Heart left ventricle (tissue), 16 donors: ENCODE data around the gene SCAF4. TPM values are rescaled to one million over a fixed set of nuclear protein-coding genes. Genes with fewer than 3 reads are reported as not detected.
"Not testable (repeated sequence)": the region's sequence is repeated elsewhere in the genome, so short reads cannot be mapped to it uniquely, and the experiment has no call there.

Experiments used
- ATAC-seq, 4 donors: fragments of 200-7000 bp; cut with Tn5 transposase; one replicate each; pipeline ENCODE4 v1.9.1; 2020 to 2022; ENCODE audit warnings: moderate library complexity in 4 of 4, mild to moderate bottlenecking in 3 of 4, moderate number of reproducible peaks in 1 of 4
- DNase-seq, 5 donors: peaks; one replicate each; pipeline ENCODE4 v3.0.0-alpha.2; 2020
- H3K27ac ChIP-seq, 12 donors: fragments of 200-600 bp; sonication (generic) in 4 of 12; one replicate each; pipeline versions ENCODE4 v1.5.0 to v1.8.0; 2016 to 2022; ENCODE audit warnings: mild to moderate bottlenecking in 2 of 12
- H3K27me3 ChIP-seq, 9 donors: fragments of 200-600 bp; sonication (generic) in 2 of 9; one replicate each; pipeline versions ENCODE4 v1.5.1 to v1.8.0; 2016 to 2022; ENCODE audit warnings: mild to moderate bottlenecking in 3 of 9
- H3K36me3 ChIP-seq, 9 donors: fragments of 200-600 bp; sonication (generic) in 2 of 9; one replicate each; pipeline versions ENCODE4 v1.5.0 to v1.8.0; 2018 to 2022; ENCODE audit warnings: mild to moderate bottlenecking in 2 of 9
- H3K4me1 ChIP-seq, 12 donors: fragments of 200-600 bp; sonication (generic) in 4 of 12; one replicate each; pipeline versions ENCODE4 v1.5.0 to v1.8.0; 2016 to 2022; ENCODE audit warnings: mild to moderate bottlenecking in 3 of 12
- H3K4me3 ChIP-seq, 12 donors: fragments of 200-600 bp; sonication (generic) in 4 of 12; one replicate each; pipeline versions ENCODE4 v1.5.0 to v1.8.0; 2017 to 2022; ENCODE audit warnings: mild to moderate bottlenecking in 9 of 12, moderate library complexity in 4 of 12
- H3K9me3 ChIP-seq, 12 donors: fragments of 200-600 bp; sonication (generic) in 4 of 12; one replicate each; pipeline versions ENCODE4 v1.5.0 to v1.8.0; 2016 to 2022; ENCODE audit warnings: mild to moderate bottlenecking in 1 of 12
- CTCF ChIP-seq, 12 donors: fragments of 200-600 bp; sonication (generic) in 4 of 12; IDR thresholded peaks; one replicate each; pipeline versions ENCODE4 v1.5.0 to v1.8.0; 2018 to 2022; ENCODE audit warnings: antibody characterized with exemption in 12 of 12, mild to moderate bottlenecking in 5 of 12
- POLR2A ChIP-seq, 2 donors: fragments of 450-650 bp; IDR thresholded peaks; one replicate each; pipeline ENCODE4 v1.6.1; 2017; ENCODE audit warnings: antibody characterized with exemption in 2 of 2, mild to moderate bottlenecking in 2 of 2, moderate library complexity in 2 of 2
- WGBS, 4 donors: extraction: QIAGEN DNeasy Blood & Tissue Kit in 2 of 4; methylation state at CpG; one replicate each; pipeline versions ENCODE4 v1.1.5 to v1.1.7; 2013 to 2018; 5-methylcytosine and 5-hydroxymethylcytosine counted together
- intact Hi-C, 10 donors: fragments of 100-400 bp; cut with DNase I; formaldehyde crosslinking; loops; one replicate each; pipeline versions ENCODE4 v1.11.1 to v1.14.2; 2022
- polyA plus RNA-seq, 2 donors: library from polyadenylated mRNA; stranded (reverse); fragments of 200-250 nt; gene quantifications; one replicate each; pipeline ENCODE4 v1.2.3, GENCODE V29; 2013
- total RNA-seq, 9 donors: library from RNA; depleted of rRNA in 2 of 9; stranded (reverse); fragments of >200 nt in 2 of 9; fragmentation: NEBNext Ultra II Directional in 3 of 9; extraction: Animal tissue kit (Norgen Biotek cat#: 25700) in 3 of 9; gene quantifications; one replicate each; pipeline versions ENCODE4 v1.1.0 to v1.2.4, GENCODE V29; 2016 to 2023
- donor health status: ischemic (EF 13 %, LVEDD 7.1; RV severe dilation, severe dysfunction).
- donor health status: healthy with polysubstance abuse.
- donor health status: DM: no; HTN: yes; CAD: no.
- donor health status: DM: no; HTN: no; CAD: no.
- donor health status: ischemic (EF 25% LVEDD 6.9; RV normal size, moderate dysfunction).
- donor health status: ischemic (EF 25% LVEDD 5.7; RV mildly dilated, moderate dysfunction).
- donor health status: healthy.
- donor health status: DM: yes; HTN: yes; CAD: no.
- donor health status: ischemic (EF 35%, LVEDD 5.7; RV mildly dilated, moderate dysfunction).
- donor health status: nonischemic (EF 11% LVEDD 7.7; RV severe dilation, severe dysfunction).
- donor health status: DM: yes; HTN: yes; CAD: no.
- donor health status: PGD.
- donor health status: ischemic (EF 29% LVEDD 5.4; RV normal size, mild dysfunction).
- donor health status: nonischemic (EF 23%, LVEDD 6.1; RV moderate dilation, normal function).

Gene SCAF4
- total and polyA plus RNA-seq, 11 donors = 7.8 to 25.8 (median 17.3) TPM

DNA sequence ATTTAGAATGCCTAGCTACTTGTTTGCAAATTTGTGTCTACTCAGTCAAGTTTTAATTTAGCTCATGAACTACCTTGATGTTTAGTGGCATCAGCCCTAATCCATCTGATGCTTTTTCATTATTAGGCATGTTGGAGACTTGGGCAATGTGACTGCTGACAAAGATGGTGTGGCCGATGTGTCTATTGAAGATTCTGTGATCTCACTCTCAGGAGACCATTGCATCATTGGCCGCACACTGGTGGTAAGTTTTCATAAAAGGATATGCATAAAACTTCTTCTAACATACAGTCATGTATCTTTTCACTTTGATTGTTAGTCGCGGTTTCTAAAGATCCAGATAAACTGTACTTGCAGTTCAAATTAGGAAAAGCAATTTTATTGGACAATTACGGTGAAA lies 64.8 kb downstream of the SCAF4 start:
- H3K27me3 ChIP-seq = no peaks in the 10 kb centered on the region
- 90 to 92% (median 91%) methylated on average over 5 of the region's 5 CpGs for WGBS, 4 donors
- H3K27ac ChIP-seq = no peak overlapping the region
- peaks cover 3 to 56% (median 15%) of the 10 kb centered on the region in 12 donors for H3K4me1 ChIP-seq
- intact Hi-C loops = loop anchor here in 1 of 10 donors (10.0 kb wide), 1 partner anchor 598 kb away; no protein-coding TSS in a partner anchor
- TF ChIP-seq POLR2A (IDR thresholded peaks at IDR 0.05) = no peak
- no peak for TF ChIP-seq CTCF (IDR thresholded peaks at IDR 0.05)
- no peaks in the 10 kb centered on the region for H3K9me3 ChIP-seq
- no peak for DNase-seq
- peaks cover 0 to 90% (median 76%) of the 10 kb centered on the region in 9 donors for H3K36me3 ChIP-seq
- no peak for ATAC-seq
- H3K4me3 ChIP-seq = no peak overlapping the region

DNA sequence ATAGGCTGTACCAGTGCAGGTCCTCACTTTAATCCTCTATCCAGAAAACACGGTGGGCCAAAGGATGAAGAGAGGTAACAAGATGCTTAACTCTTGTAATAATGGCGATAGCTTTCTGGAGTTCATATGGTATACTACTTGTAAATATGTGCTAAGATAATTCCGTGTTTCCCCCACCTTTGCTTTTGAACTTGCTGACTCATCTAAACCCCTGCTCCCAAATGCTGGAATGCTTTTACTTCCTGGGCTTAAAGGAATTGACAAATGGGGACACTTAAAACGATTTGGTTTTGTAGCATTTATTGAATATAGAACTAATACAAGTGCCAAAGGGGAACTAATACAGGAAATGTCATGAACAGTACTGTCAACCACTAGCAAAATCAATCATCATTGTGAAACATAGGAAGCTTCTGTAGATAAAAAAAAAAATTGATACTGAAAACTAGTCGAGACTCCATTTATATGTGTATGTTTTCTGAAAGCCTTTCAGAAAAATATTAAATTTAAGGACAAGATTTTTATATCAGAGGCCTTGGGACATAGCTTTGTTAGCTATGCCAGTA lies 65.4 kb downstream of the SCAF4 start:
- TF ChIP-seq CTCF (IDR thresholded peaks at IDR 0.05) (no peak), POLR2A (IDR thresholded peaks at IDR 0.05) (no peak)
- no peak for DNase-seq
- Histone ChIP-seq H3K4me3 (no peak overlapping the region), H3K27ac (no peak overlapping the region), H3K27me3 (no peaks in the 10 kb centered on the region), H3K36me3 (peaks cover 0 to 89% (median 76%) of the 10 kb centered on the region in 9 donors), H3K4me1 (peaks cover 3 to 62% (median 20%) of the 10 kb centered on the region in 12 donors), H3K9me3 (no peaks in the 10 kb centered on the region)
- 78 to 85% (median 82%) methylated on average over 5 of the region's 5 CpGs for WGBS, 4 donors
- intact Hi-C loops = loop anchor here in 1 of 10 donors (10.0 kb wide), 1 partner anchor 598 kb away; no protein-coding TSS in a partner anchor
- no peak for ATAC-seq

- not testable (repeated sequence) for H3K9me3 ChIP-seq, H3K27ac ChIP-seq, H3K27me3 ChIP-seq, H3K4me3 ChIP-seq, DNase-seq, ATAC-seq
- H3K4me1 ChIP-seq = peaks cover 3 to 68% (median 27%) of the 10 kb centered on the region in 12 donors
- 85 to 100% (median 93%) methylated on average over 4 of the region's 4 CpGs for WGBS, 4 donors
- intact Hi-C loops = loop anchor here in 1 of 10 donors (10.0 kb wide), 1 partner anchor 599 kb away; no protein-coding TSS in a partner anchor
- H3K36me3 ChIP-seq = peaks cover 0 to 86% (median 72%) of the 10 kb centered on the region in 9 donors
These were observed 66.0 kb downstream of the SCAF4 start for GRCh38 chr21:31665869-31666268.

DNA sequence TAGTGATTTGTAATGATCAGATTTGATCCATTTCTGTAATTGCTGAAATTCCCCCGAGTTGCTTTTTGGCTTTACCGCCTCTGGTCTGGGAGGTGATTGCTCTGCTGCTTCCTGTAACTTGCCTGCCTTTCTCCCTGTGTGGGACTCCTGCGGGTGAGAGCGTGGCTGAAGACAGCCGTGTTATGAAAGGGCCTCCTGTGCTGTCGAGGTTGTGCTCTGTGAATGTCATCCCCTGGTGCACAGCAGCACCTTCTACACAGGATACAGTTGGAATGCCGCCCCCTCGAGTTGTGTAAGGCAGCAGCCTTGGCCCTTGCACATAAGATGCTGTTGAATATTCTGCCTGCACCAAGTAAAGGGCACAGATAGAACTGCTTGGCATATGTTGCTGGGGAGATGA lies 66.5 kb downstream of the SCAF4 start:
- no peak for DNase-seq
- 61 to 69% (median 66%) methylated on average over 8 of the region's 8 CpGs for WGBS, 4 donors
- Histone ChIP-seq H3K27me3 (no peaks in the 10 kb centered on the region), H3K27ac (peak overlapping the region in 1 of 12 donors; percentile 7), H3K4me1 (peaks cover 3 to 72% (median 30%) of the 10 kb centered on the region in 12 donors), H3K9me3 (no peaks in the 10 kb centered on the region), H3K4me3 (no peak overlapping the region), H3K36me3 (peaks cover 0 to 81% (median 67%) of the 10 kb centered on the region in 9 donors)
- peak in 3 of 4 donors; percentile 26 to 37 (median 35) for ATAC-seq
- TF ChIP-seq POLR2A (IDR thresholded peaks at IDR 0.05) = no peak
- intact Hi-C loops = loop anchor here in 1 of 10 donors (10.0 kb wide), 1 partner anchor 599 kb away; no protein-coding TSS in a partner anchor

DNA sequence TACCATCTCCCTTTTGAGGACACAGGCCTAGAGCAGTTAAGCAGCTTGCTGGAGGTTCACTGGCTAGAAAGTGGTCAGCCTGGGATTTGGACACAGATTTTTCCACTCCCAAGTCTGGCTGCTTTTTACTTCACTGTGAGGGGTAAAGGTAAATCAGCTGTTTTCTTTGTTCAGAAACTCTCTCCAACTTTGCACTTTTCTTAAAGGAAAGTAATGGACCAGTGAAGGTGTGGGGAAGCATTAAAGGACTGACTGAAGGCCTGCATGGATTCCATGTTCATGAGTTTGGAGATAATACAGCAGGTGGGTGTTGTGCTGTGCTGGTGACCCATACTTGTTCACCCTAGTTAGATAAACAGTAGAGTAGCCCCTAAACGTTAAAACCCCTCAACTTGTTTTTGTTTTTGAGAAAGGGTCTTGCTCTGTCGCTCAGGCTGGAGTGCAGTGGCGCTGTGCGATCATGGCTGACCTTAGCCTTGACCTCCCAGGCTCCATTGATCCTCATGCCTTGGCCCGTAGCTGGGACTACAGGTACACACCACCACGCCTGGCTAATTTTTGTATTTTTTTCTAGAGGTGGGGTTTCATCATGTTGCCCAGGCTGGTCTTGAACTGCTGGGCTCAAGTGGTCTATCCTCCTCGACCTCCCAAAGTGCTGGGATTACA lies 68.2 kb downstream of the SCAF4 start:
- H3K9me3 ChIP-seq = no peaks in the 10 kb centered on the region
- intact Hi-C loops = loop anchor here in 1 of 10 donors (10.0 kb wide), 1 partner anchor 601 kb away; no protein-coding TSS in a partner anchor
- TF ChIP-seq CTCF (IDR thresholded peaks at IDR 0.05) (no peak), POLR2A (IDR thresholded peaks at IDR 0.05) (no peak)
- no peak overlapping the region for H3K27ac ChIP-seq
- WGBS, 4 donors = 89 to 94% (median 92%) methylated on average over 7 of the region's 7 CpGs
- no peak for ATAC-seq
- H3K36me3 ChIP-seq = peaks cover 0 to 64% (median 50%) of the 10 kb centered on the region in 9 donors
- DNase-seq = no peak
- no peaks in the 10 kb centered on the region for H3K27me3 ChIP-seq
- H3K4me1 ChIP-seq = peaks cover 3 to 73% (median 33%) of the 10 kb centered on the region in 12 donors
- no peak overlapping the region for H3K4me3 ChIP-seq
